Breast epithelium (tissue), 3 donors: ENCODE measurements around the gene NAIF1.

ENCODE experiments used
- POLR2A ChIP-seq: fragments of 450-650 bp; IDR thresholded peaks from one replicate; pipeline ENCODE4 v1.6.1; 2016; ENCODE audit warnings: antibody characterized with exemption, mild to moderate bottlenecking, moderate library complexity
- POLR2AphosphoS5 ChIP-seq, 3 donors: sonication (generic); formaldehyde crosslinking; IDR thresholded peaks; one replicate each; pipeline ENCODE4 v1.6.1; 2017; ENCODE audit warnings: antibody characterized with exemption in 3 of 3
- TF ChIP-seq, protein P1 (sequence below), 3 donors: fragments of 450-650 bp; IDR thresholded peaks; one replicate each; pipeline ENCODE4 v1.5.1; 2016 to 2017; ENCODE audit warnings: antibody characterized with exemption in 3 of 3, mild to moderate bottlenecking in 3 of 3, moderate library complexity in 3 of 3

DNA sequence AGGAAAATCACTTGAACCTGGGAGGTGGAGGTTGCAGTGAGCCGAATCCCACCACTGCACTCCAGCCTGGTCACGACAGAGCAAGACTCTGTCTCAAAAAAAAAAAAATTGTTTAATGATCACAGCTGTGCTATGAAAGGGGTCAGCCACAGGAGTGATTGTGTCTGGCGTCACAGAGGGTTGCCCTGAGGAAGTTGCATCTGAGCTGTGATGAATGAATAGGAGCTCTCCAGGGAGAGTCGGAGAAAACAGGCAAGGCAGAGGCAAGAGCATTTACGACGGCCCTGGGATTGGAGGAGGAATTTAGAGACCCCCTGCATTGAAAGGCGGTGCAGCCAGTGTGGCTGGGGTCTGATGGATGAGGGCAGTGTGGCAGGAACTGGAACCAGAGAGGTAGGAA lies 25.1 kb downstream of the NAIF1 start:
- TF ChIP-seq, protein P1, sequence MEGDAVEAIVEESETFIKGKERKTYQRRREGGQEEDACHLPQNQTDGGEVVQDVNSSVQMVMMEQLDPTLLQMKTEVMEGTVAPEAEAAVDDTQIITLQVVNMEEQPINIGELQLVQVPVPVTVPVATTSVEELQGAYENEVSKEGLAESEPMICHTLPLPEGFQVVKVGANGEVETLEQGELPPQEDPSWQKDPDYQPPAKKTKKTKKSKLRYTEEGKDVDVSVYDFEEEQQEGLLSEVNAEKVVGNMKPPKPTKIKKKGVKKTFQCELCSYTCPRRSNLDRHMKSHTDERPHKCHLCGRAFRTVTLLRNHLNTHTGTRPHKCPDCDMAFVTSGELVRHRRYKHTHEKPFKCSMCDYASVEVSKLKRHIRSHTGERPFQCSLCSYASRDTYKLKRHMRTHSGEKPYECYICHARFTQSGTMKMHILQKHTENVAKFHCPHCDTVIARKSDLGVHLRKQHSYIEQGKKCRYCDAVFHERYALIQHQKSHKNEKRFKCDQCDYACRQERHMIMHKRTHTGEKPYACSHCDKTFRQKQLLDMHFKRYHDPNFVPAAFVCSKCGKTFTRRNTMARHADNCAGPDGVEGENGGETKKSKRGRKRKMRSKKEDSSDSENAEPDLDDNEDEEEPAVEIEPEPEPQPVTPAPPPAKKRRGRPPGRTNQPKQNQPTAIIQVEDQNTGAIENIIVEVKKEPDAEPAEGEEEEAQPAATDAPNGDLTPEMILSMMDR (IDR thresholded peaks at IDR 0.05), result no peak
- TF ChIP-seq POLR2A, result no peak
- no peak for TF ChIP-seq POLR2AphosphoS5 (IDR thresholded peaks at IDR 0.05)
